NT2/D1 (cell line): ENCODE data around the gene FSTL3.
"Not testable (repeated sequence)": the region's sequence is repeated elsewhere in the genome, so short reads cannot be mapped to it uniquely, and the experiment has no call there.

Source experiments
- DNase-seq: peaks from one replicate; pipeline ENCODE4 v3.0.0-alpha.2; 2011; ENCODE audit warnings: low read depth, low spot score
- H3K27me3 ChIP-seq: 2 replicates; pipeline ENCODE4 v1.6.0; 2011; ENCODE audit warnings: mild to moderate bottlenecking; ENCODE audit not compliant: insufficient read length, insufficient read depth
- H3K36me3 ChIP-seq: 2 replicates; pipeline ENCODE4 v1.6.1; 2011; ENCODE audit warnings: mild to moderate bottlenecking, low read length, mixed read lengths; ENCODE audit not compliant: insufficient read depth, insufficient read length
- H3K4me1 ChIP-seq: 2 replicates; pipeline ENCODE4 v1.5.1; 2011; ENCODE audit not compliant: insufficient read depth, insufficient read length
- H3K4me3 ChIP-seq: 2 replicates; pipeline ENCODE4 v1.5.1; 2011; ENCODE audit warnings: low read depth; ENCODE audit not compliant: insufficient read length
- H3K9ac ChIP-seq: 2 replicates; pipeline ENCODE4 v1.6.0; 2011; ENCODE audit warnings: low read depth; ENCODE audit not compliant: insufficient read length
- H3K9me3 ChIP-seq: 2 replicates; pipeline ENCODE4 v1.5.1; 2011; ENCODE audit warnings: mild to moderate bottlenecking, low read length; ENCODE audit not compliant: insufficient read depth
- SUZ12 ChIP-seq: IDR thresholded peaks from 2 replicates; pipeline ENCODE4 v1.6.1; 2011; ENCODE audit not compliant: insufficient read length, insufficient read depth; ENCODE audit errors: extremely low read depth
- YY1 ChIP-seq: IDR thresholded peaks from 2 replicates; pipeline ENCODE4 v1.6.1; 2011; ENCODE audit not compliant: insufficient read length, insufficient read depth
- ZNF274 ChIP-seq: IDR thresholded peaks from 2 replicates; pipeline ENCODE4 v1.6.1; 2011; ENCODE audit warnings: mild to moderate bottlenecking, low read depth, low read length

Gene FSTL3

GRCh38 chr19:694481-695351, 18.5 kb downstream of the FSTL3 start:
- Histone ChIP-seq H3K9ac (no peak overlapping the region), H3K27me3 (no peaks in the 10 kb centered on the region)
- DNase-seq: no peak

GRCh38 chr19:695352-695949, 19.3 kb downstream of the FSTL3 start, which contains the start of gene PRSS57:
PRSS57 (minus strand) TSS chr19:695452; CDS start chr19:695430, 22 bp downstream.
- H3K36me3 ChIP-seq: no peaks in the 10 kb centered on the region
- DNase-seq: no peak
- TF ChIP-seq YY1 (no peak), SUZ12 (no peak), ZNF274 (no peak)
- H3K4me1 ChIP-seq: peaks cover 3% of the 10 kb centered on the region
- no peak within 1 kb of the TSS for H3K9ac ChIP-seq
- H3K4me3 ChIP-seq: no peak within 1 kb of the TSS
- no peaks in the 10 kb centered on the region for H3K27me3 ChIP-seq
- H3K9me3 ChIP-seq: no peaks in the 10 kb centered on the region

More at GRCh38 chr19:694481-695351, 18.5 kb downstream of the FSTL3 start:
- TF ChIP-seq SUZ12: no peak
- no peak for TF ChIP-seq ZNF274
- no peak for TF ChIP-seq YY1
- Histone ChIP-seq H3K4me3 (no peak overlapping the region), H3K4me1 (peaks cover 3% of the 10 kb centered on the region), H3K9me3 (no peaks in the 10 kb centered on the region), H3K36me3 (no peaks in the 10 kb centered on the region)

GRCh38 chr19:698529-698928, 22.3 kb downstream of the FSTL3 start:
- not testable (repeated sequence) for H3K9ac ChIP-seq, H3K27me3 ChIP-seq, H3K4me1 ChIP-seq, H3K9me3 ChIP-seq, DNase-seq, H3K36me3 ChIP-seq, H3K4me3 ChIP-seq

- not testable (repeated sequence) for H3K4me1 ChIP-seq, H3K9me3 ChIP-seq, H3K27me3 ChIP-seq, H3K36me3 ChIP-seq, H3K9ac ChIP-seq, H3K4me3 ChIP-seq, DNase-seq
Observed at GRCh38 chr19:699885-700284, 23.7 kb downstream of the FSTL3 start.

- not testable (repeated sequence) for H3K27me3 ChIP-seq, DNase-seq, H3K9me3 ChIP-seq, H3K4me1 ChIP-seq, H3K9ac ChIP-seq, H3K36me3 ChIP-seq
- H3K4me3 ChIP-seq: peak overlapping the region; percentile 32
Observed at GRCh38 chr19:702847-703246, 26.7 kb downstream of the FSTL3 start.

- DNase-seq: no peak
- no peaks in the 10 kb centered on the region for H3K9me3 ChIP-seq
- H3K27me3 ChIP-seq: no peaks in the 10 kb centered on the region
- peaks cover 8% of the 10 kb centered on the region for H3K4me1 ChIP-seq
- no peak for TF ChIP-seq SUZ12
- peak overlapping the region; percentile 63 for H3K9ac ChIP-seq
- H3K4me3 ChIP-seq: peak overlapping the region; percentile 32
- H3K36me3 ChIP-seq: no peaks in the 10 kb centered on the region
Observed at GRCh38 chr19:703329-703650, 27.1 kb downstream of the FSTL3 start.

GRCh38 chr19:703651-704446, 27.7 kb downstream of the FSTL3 start:
- H3K36me3 ChIP-seq: no peaks in the 10 kb centered on the region
- TF ChIP-seq SUZ12 (no peak), YY1 (no peak), ZNF274 (no peak)
- peak; percentile 83 for DNase-seq
- peak overlapping the region; percentile 80 for H3K9ac ChIP-seq
- H3K27me3 ChIP-seq: no peaks in the 10 kb centered on the region
- H3K4me3 ChIP-seq: peak overlapping the region; percentile 56
- no peaks in the 10 kb centered on the region for H3K9me3 ChIP-seq
- H3K4me1 ChIP-seq: peaks cover 8% of the 10 kb centered on the region
